ENCODE results near the gene FGF9. TPM values are rescaled to one million over a fixed set of nuclear protein-coding genes. Genes with fewer than 3 reads are reported as not detected.

FGF9 gene
- total RNA-seq, 1 donor from 2014 or later = 0.25 TPM

GRCh38 chr13:21742096-21742495 is 71.2 kb downstream of the FGF9 start:
- Histone ChIP-seq H3K9me3 (no peaks in the 10 kb centered on the region), H3K36me3 (no peaks in the 10 kb centered on the region), H3K4me3 (no peak overlapping the region), H3K27ac (no peak overlapping the region), H3K27me3 (no peaks in the 10 kb centered on the region), H3K4me1 (peaks cover under 1% of the 10 kb centered on the region)
- intact Hi-C loops (cut with DNase I) = no loop called here
- peak in 1 of 2 donors; percentile 56 for DNase-seq (ENCODE audit: extremely low spot score in 2 of 2)
- no peak for TF ChIP-seq CTCF (IDR thresholded peaks at IDR 0.05)
- TF ChIP-seq POLR2A (IDR thresholded peaks at IDR 0.05) = no peak
- TF ChIP-seq POLR2AphosphoS5 (IDR thresholded peaks at IDR 0.05; ENCODE audit: insufficient read depth in 1 of 2, low read depth in 1 of 2) = no peak

- no peak overlapping the region for H3K27ac ChIP-seq
- no peak overlapping the region for H3K4me3 ChIP-seq
- TF ChIP-seq POLR2A (IDR thresholded peaks at IDR 0.05) = no peak
- TF ChIP-seq POLR2AphosphoS5 (IDR thresholded peaks at IDR 0.05; ENCODE audit: insufficient read depth in 1 of 2, low read depth in 1 of 2) = no peak
- no peak for TF ChIP-seq CTCF (IDR thresholded peaks at IDR 0.05)
- no peaks in the 10 kb centered on the region for H3K27me3 ChIP-seq
- intact Hi-C loops (cut with DNase I) = no loop called here
- H3K36me3 ChIP-seq = no peaks in the 10 kb centered on the region
- DNase-seq (ENCODE audit: extremely low spot score in 2 of 2) = no peak
- H3K9me3 ChIP-seq = no peaks in the 10 kb centered on the region
- H3K4me1 ChIP-seq = no peaks in the 10 kb centered on the region
Measured at GRCh38 chr13:21744149-21744548, 73.3 kb downstream of the FGF9 start.

GRCh38 chr13:21745307-21745706 is 74.4 kb downstream of the FGF9 start:
- no peak for DNase-seq (ENCODE audit: extremely low spot score in 2 of 2)
- Histone ChIP-seq H3K4me3 (no peak overlapping the region), H3K4me1 (no peaks in the 10 kb centered on the region), H3K36me3 (no peaks in the 10 kb centered on the region), H3K27ac (no peak overlapping the region), H3K9me3 (no peaks in the 10 kb centered on the region), H3K27me3 (no peaks in the 10 kb centered on the region)
- TF ChIP-seq CTCF (IDR thresholded peaks at IDR 0.05) (no peak), POLR2A (IDR thresholded peaks at IDR 0.05) (no peak), POLR2AphosphoS5 (IDR thresholded peaks at IDR 0.05; ENCODE audit: insufficient read depth in 1 of 2, low read depth in 1 of 2) (no peak)
- intact Hi-C loops (cut with DNase I) = no loop called here

GRCh38 chr13:21747456-21747855 is 76.6 kb downstream of the FGF9 start:
- Histone ChIP-seq H3K9me3 (no peaks in the 10 kb centered on the region), H3K27ac (no peak overlapping the region), H3K4me3 (no peak overlapping the region), H3K36me3 (no peaks in the 10 kb centered on the region), H3K27me3 (no peaks in the 10 kb centered on the region), H3K4me1 (no peaks in the 10 kb centered on the region)
- DNase-seq (ENCODE audit: extremely low spot score in 2 of 2) = no peak
- intact Hi-C loops (cut with DNase I) = no loop called here
- TF ChIP-seq POLR2A (IDR thresholded peaks at IDR 0.05) = no peak
- TF ChIP-seq POLR2AphosphoS5 (IDR thresholded peaks at IDR 0.05; ENCODE audit: insufficient read depth in 1 of 2, low read depth in 1 of 2) = no peak
- no peak for TF ChIP-seq CTCF (IDR thresholded peaks at IDR 0.05)

GRCh38 chr13:21748166-21748565 is 77.3 kb downstream of the FGF9 start:
- H3K9me3 ChIP-seq = no peaks in the 10 kb centered on the region
- intact Hi-C loops (cut with DNase I) = no loop called here
- no peak overlapping the region for H3K4me3 ChIP-seq
- no peak overlapping the region for H3K27ac ChIP-seq
- H3K27me3 ChIP-seq = no peaks in the 10 kb centered on the region
- no peaks in the 10 kb centered on the region for H3K4me1 ChIP-seq
- H3K36me3 ChIP-seq = no peaks in the 10 kb centered on the region
- DNase-seq (ENCODE audit: extremely low spot score in 2 of 2) = no peak
- TF ChIP-seq POLR2A (IDR thresholded peaks at IDR 0.05) = no peak
- no peak for TF ChIP-seq CTCF (IDR thresholded peaks at IDR 0.05)

All from vagina (tissue), 2 donors.